Gastrocnemius medialis (tissue), 4 donors: ENCODE measurements around the gene PHF11.

Experiments
- CTCF ChIP-seq, 5 experiments: fragments of 450-650 bp in 3 of 5; fragments of 200-600 bp in 2 of 5; sonication (generic) in 2 of 5; IDR thresholded peaks in 4 of 5; conservative IDR thresholded peaks in 1 of 5; 1 replicate in 4 of 5; 2 replicates in 1 of 5; pipeline ENCODE4 v1.5.1; 2016 to 2019; ENCODE audit warnings: antibody characterized with exemption in 5 of 5, mild to moderate bottlenecking in 3 of 5, moderate library complexity in 3 of 5
- POLR2A ChIP-seq, 2 donors: fragments of 450-650 bp; IDR thresholded peaks; one replicate each; pipeline ENCODE4 v1.6.1; 2017; ENCODE audit warnings: antibody characterized with exemption in 2 of 2, mild to moderate bottlenecking in 2 of 2, moderate library complexity in 2 of 2

- TF ChIP-seq POLR2A (IDR thresholded peaks at IDR 0.05) (no peak), CTCF (IDR thresholded peaks at IDR 0.05 in 4 of 5, conservative IDR thresholded peaks at IDR 0.05 in 1 of 5) (no peak)
These were observed 14.0 kb upstream of the PHF11 start for GRCh38 chr13:49481788-49482187.
